Mesenteric fat pad (tissue), 1 donor: ENCODE data around the gene TMEM175. TPM values are rescaled to one million over a fixed set of nuclear protein-coding genes. Genes with fewer than 3 reads are reported as not detected.
A peak's percentile ranks its signal among the peaks of the same experiment; 100 is the strongest.
"Not testable (repeated sequence)": the region's sequence is repeated elsewhere in the genome, so short reads cannot be mapped to it uniquely, and the experiment has no call there.

Experiments
- DNase-seq: peaks from one replicate; pipeline ENCODE4 v3.0.0-alpha.2; 2020; ENCODE audit warnings: low spot score
- total RNA-seq: library from RNA; stranded (reverse); fragmentation: NEBNext Ultra II Directional; extraction: Animal tissue kit (Norgen Biotek cat#: 25700); gene quantifications from one replicate; pipeline ENCODE4 v1.2.1, GENCODE V29; 2021
- donor health status: DM: yes; HTN: yes; CAD: no.

TMEM175 gene
- total RNA-seq, 1 donor from 2014 or later = 27.7 TPM

DNA sequence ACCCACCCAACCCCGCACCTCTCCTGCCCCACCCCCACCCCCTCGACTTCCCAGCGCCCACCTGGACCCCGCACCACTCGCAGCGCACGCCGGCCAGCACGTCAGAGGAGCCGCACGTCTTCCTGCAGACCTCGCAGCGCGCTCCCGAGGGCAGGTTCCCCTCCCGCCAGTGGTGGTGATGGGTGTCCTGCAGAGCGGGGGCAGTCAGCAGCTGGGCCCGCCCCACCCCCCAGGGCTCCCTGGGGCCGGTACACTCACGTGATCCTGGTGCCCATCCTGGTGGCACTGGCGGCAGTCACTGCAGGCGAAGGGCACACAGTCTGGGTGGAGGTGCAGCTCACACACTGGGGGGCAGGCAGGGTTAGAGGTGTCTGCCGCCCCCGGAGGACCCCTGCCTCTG lies 36.0 kb downstream of the TMEM175 start:
- DNase-seq = no peak

DNA sequence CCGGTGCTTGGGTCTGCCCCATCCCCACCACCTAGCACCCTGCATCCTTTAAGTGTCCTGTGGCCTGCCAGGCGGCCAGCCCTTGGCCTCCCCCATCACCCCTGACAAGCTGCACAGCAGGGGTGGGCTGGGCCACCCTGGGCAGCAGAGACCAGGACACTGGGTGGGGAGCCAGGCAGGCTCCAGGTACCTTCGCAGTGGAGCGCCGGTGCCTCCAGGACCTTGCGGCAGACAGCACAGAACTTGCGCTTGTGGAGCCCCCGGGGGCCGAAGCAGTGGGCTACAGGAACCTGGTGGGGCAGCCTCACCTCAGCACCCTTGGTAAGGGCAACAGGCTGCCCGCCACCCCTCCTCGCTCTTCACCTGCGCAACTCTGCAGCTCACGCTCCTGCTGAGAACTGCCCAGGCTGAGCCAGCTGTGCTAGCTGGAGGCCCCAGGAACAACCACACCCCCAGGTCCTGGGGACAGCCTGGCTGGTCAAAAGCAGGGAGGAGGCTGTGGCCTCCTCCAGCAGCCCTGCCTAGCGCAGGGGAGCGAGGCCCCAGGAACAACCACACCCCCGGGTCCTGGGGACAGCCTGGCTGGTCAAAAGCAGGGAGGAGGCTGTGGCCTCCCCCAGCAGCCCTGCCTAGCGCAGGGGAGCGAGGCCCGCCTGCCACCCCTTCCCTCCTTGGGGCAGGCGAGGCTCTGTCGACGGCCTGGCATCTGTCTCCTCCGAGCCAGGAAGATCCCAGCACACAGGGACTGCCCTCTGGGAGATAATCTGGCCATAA lies 36.5 kb downstream of the TMEM175 start:
- no peak for DNase-seq

DNA sequence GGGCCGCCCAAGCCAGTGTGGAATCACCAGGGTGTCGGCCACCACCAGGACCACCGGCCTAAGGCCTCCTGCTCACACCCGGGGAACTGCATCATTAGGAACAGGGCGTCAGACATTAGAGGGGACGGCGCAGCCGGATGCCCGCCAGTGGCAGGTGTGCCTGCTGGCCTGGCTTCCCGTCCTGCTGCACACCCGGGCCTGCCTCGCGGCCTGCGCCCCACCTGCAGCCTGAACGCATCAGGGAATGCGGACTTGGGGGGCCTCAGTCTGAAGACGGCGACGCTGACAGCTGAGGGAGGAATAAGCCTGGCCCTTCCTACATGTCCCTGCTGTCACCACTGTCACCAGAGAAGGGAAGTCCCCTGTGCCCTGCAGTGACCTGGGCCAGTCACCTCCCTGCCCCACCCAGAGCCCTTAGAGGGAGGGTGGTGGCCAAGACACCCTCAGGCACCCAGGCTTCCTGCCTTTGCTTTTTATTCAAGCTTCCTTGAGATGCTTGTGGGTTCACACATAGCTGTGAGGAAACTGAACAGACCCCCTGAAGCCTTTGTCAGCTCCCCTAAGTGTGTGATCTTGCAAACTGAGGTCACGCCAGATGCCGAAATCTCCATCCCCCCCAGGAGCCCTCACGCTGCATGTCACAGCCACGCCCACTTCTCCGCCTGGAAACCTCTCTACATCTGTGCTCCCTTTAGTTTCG lies 37.9 kb downstream of the TMEM175 start:
- DNase-seq = no peak

- no peak for DNase-seq
Measured at GRCh38 chr4:970854-971520, 38.7 kb downstream of the TMEM175 start.

- no peak for DNase-seq
Measured at GRCh38 chr4:971666-972500, 39.6 kb downstream of the TMEM175 start.

GRCh38 chr4:972651-973424 lies 40.6 kb downstream of the TMEM175 start:
- no peak for DNase-seq

DNA sequence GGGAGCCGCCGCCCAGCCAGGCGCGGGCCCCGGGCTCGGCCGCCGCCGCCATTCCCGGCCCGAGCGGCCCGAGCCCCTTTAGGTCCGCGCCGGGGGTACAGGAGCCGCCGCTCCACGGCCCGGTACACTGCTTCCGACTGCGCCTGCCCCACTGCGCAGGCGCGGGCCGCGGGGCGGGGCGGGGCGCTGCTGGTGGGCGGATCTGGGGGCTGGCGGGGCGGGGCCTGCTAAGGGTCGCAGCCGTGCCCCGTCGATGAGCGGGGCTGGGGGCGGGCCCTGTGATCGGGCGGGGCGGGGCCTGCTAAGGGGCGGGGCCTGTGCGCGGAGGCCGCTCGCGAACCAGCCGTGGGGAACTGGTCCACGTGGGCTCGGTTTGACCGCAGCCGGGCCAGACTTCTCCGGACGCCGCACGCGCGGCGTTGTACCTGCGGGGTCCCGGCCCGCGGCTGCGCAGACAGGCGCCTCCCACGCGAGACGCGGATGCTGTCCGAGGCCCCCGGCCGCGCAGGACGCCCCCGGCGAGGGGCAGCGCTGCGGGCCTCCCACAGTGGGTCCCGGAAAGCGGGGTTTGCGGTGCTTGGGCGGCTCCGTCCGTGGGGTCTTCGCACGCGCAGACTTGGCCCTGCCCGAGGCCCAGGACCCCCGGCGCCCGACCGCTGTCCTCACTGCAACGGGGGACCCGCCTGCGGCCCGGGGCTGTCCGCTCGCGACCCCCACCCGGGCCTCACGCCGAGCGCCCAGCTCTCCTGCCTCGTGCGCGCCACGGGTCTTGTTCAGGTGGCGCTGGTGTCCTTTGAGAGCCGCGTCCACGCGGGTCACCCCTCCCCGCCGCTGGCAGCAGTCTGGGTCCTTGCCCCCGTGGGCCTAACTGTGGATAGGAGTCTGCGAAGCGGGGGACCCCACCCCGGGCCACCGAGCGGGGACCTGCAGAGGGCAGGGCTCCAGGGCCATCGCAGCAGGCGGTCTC lies 41.5 kb downstream of the TMEM175 start, which contains the start of gene DGKQ:
Gene DGKQ, minus strand, starts transcription at position 139 of the 967 bp plus-strand sequence. Its CDS starts 87 bp downstream, at position 52.
- DNase-seq = peak; percentile 97

- no peak for DNase-seq
Measured at GRCh38 chr4:974668-975067, 42.4 kb downstream of the TMEM175 start.

DNA sequence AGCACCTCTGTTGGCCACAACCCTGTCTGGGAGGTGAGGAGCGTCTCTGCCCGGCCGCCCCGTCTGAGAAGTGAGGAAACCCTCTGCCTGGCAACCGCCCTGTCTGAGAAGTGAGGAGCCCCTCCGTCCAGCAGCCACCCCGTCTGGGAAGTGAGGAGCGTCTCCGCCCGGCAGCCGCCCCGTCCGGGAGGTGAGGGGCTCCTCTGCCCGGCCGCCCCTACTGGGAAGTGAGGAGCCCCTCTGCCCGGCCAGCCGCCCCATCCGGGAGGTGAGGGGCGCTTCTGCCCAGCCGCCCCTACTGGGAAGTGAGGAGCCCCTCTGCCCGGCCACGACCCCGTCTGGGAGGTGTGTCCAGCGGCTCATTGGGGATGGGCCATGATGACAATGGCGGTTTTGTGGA lies 43.8 kb downstream of the TMEM175 start:
- not testable (repeated sequence) for DNase-seq

GRCh38 chr4:978957-979701 lies 46.9 kb downstream of the TMEM175 start:
- DNase-seq = no peak

GRCh38 chr4:982291-982690 lies 50.0 kb downstream of the TMEM175 start:
- no peak for DNase-seq

DNA sequence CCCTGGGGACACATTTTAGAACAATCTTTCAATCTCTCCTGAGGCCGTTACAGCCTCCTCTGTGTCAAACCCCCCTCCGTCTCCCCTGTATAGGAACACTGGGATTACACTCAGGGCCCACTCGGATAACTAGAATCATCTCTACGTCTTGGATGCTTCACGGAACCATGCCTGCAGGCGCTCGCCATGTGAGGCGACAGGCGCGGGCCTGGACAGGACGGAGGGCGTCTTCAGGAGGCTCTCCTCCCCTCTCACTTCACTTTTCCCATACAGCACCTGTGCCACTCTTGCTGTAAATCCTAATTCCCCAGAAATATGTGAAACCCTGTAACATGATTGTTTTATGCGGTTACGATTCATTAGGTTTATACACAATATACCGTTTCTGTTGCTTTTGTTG lies 50.6 kb downstream of the TMEM175 start:
- DNase-seq = no peak

- DNase-seq = no peak
Measured at GRCh38 chr4:984336-985054, 52.2 kb downstream of the TMEM175 start.

DNA sequence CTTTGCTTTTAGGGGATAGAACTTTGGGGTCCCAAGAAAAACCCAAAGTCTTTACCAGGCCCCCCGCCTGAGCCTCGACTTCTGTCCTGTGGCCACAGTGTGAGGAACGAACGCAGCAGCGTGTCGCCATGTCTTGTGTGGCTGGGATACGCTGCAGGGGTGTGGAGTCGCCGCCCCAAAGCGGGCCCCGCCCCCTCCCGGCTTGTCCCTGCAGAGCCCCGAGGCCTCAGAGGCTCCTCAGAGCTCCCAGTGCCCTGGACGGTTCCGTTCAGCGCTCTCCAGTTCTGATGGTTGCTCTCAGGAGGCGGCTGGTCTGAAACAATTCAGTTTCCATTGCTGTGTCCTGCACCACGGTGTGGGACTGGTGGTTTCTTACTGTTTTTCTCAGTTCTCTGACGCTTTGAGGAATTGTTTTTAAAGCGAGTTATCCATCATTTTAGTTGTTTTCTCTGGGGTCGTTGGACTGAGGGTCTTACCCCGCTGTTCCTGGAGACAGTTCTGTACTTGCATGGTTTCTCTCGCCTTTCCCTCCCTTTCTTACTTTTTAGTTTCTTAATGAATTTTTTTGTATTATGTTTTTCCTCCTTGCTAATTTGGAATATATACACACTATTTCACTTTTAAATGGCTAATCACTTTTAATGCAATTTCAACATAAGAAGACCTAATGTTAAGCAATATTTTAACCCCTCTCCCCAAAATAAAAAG lies 53.0 kb downstream of the TMEM175 start:
- no peak for DNase-seq

GRCh38 chr4:986428-986878 lies 54.2 kb downstream of the TMEM175 start:
- DNase-seq = no peak

- DNase-seq = peak; percentile 95
Measured at GRCh38 chr4:986879-987623, 54.8 kb downstream of the TMEM175 start, which contains the start of gene IDUA. IDUA (plus strand) TSS chr4:987044; CDS start chr4:987085, 41 bp downstream.
